Activated CD8-positive, alpha-beta memory T cell treated with anti-CD3 and anti-CD28 coated beads for 48 hours (primary cell): Measurements from ENCODE around the gene ENGASE.
"Not testable (repeated sequence)": the region's sequence is repeated elsewhere in the genome, so short reads cannot be mapped to it uniquely, and the experiment has no call there.

ENCODE experiments used
- DNase-seq, 3 experiments: peaks; one replicate each; pipeline ENCODE4 v3.0.0-alpha.2; 2020; ENCODE audit warnings: low read depth in 2 of 3, low spot score in 2 of 3

Gene ENGASE

DNA sequence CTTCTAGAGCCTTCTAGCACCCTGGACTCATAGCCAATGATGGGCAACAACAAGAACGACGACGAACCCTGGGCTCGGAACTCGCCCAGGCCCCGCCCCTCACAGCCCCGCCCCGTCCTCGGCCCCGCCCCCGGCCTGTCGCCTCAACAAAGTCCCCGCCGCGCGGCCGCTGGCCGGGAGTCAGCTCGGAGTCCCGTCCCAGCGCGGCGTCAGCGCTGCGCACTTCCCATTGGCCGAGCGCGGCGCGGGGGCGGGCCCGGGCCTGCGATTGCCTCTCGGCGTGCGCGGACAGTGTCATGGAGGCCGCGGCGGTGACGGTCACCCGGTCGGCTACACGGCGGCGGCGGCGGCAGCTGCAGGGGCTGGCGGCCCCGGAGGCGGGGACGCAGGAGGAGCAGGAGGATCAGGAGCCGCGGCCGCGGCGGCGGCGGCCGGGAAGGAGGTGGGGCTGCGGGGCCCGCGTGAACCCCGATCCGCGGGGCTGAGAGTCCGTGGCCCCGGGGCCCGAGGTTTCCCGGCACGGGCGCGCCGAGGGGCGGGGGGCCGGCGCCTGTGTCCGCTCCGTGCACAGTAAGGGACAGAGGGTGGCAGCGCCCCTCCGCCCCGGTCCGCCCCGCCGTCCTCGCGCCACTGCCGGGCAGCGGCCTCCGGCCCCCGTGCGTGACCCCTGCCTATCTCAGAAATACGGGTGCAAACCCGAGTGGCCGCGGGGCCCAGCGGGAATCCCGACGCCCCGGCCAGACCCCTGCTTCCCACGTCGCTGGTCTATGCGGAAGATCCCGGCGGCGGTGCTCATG, at the start of gene ENGASE:
Gene ENGASE (plus strand): TSS at position 176 of the 797 bp plus-strand sequence. CDS start 121 bp downstream, at position 297.
- DNase-seq: peak; percentile 77 to 94 (median 83)

- no peak for DNase-seq
Observed at GRCh38 chr17:79024901-79025737, 49.5 kb upstream of the ENGASE start.

DNA sequence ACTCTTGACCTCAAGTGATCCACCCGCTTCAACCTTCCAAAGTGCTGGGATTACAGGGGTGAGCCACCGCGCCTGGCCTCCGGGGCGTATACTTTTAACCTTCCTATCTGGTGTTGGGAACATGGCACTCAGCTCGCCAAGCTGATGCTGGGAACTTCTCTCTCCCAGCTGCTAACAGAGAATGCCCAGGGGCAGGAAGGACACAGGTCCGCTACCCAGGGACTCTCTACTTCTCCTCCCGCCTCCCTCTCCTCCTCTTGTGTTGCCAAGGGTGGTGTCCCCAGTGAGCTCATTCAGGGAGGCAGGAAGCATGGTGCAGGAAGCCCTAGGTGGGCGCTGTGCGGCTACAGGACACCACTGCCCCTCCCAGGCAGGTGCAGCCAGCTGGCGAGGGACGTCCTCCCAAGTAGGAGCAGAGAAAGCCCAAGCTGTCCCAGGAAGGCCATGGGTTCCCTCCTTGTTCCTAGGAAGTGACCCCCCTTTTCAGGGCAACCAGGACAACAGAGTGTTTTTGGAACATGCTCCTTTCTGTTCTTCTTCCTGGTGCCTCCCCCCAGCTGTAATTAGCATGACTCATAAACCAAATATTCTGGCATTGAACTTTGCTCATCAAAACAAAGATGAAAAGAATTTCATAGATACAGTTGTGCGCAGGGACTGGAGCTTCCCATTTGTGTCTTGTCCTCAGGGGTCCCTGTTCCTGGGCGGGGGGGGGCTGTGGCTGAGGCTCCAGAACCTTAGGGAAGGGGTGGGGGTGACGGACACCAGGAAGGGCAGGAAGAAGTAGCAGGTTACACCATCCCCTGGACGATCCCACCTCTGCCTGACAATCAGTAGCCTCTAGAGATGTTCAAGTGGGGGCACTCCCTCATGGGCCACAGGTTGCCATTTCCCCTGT, 48.0 kb upstream of the ENGASE start:
- DNase-seq: no peak

DNA sequence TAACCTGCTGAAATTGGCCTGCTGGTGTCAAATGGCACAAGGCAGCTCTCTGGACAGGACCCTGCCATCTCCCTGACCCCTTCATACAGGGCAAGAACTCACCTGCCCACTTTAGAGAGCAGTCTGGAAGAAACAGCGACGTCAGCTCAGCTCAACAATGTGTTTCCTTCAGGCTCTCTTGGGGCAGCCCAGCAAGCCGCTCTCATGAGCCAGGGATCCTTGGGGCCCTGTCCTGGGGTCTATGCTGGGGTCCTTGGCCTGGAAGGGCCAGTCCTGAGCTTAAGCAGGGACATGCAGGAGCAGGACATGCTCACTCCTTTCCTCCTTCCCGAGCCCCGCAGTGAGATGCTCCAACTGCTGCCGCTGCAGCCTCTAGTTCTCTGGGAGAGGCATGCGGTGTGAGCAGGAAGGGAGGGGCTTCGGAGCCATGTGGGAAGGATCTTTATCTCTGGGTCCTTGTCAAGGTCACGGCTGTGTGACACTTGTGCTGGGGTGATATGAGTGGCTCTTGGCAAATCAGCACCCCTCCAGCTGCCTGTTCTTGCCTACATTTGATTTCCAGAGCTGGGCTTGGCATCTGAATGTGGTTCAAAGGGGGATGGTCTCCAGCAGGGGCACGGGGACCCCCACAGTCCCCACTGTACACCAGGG, 47.2 kb upstream of the ENGASE start:
- DNase-seq: no peak

DNA sequence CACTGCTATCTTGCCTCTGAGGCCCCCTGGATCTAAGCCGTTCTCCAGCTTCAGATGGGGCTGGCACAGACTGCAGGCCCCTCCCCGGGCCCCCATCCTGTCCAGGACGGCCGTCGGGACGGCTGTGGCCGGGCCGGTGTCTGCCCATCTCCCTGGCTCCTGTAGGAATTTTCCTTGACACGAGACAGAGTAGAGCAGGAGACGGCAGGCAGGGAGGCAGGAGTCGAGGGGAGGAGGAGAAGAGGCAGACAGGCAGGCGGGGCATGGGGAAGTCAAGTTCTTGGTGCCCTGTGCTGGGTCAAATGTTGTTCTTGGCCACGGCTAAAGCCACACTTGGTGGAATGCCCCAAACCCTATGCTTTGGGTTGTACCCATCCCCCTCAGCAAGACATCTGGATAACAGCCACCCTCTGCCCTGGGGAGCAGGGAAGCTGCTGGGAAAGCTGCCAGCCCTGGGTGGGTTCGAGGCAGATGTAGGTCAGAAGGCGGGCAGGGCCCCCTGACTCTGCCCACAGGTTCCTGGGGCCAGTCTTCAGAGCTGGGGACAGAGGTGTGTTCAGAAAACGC, 46.6 kb upstream of the ENGASE start:
- no peak for DNase-seq

DNA sequence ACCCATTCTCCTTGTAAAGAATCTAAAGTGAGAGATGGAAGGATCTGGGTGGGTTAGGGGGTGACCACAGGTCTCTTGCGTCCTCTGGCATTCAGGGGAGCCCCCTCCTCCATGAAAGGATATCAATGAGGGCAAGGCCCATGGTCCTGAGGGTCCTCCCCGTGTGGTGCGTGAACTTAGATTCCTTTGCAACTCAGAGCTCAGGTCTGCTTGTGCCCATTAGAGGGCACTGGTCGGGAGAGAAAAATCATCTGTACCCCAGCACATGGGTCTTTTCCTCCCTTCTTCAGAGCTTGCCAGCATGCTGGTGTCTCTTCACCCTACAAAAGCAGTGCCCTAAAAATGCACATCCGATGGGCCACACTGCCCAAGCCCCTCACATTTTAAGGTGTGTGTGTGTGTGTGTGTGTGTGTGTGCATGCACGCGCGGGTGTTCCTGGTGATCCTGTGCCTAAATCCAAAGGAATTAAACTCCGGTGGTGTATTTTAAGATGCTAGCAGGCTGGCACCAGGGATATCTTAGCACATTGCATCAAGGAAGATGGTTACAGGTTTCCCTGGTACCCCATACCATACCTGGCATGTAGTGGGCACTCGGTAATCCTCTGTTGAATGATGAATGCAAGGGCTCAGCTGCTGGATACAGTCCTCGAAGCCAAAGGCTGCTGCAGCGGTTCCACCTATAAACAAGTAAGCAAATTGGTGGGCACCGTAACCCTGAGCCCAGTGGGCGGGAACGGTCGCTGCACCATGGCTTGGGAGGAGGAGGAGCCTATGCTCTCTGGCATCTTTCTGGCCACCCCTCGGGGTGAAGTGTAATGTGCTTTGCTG, 45.9 kb upstream of the ENGASE start:
- no peak for DNase-seq

DNA sequence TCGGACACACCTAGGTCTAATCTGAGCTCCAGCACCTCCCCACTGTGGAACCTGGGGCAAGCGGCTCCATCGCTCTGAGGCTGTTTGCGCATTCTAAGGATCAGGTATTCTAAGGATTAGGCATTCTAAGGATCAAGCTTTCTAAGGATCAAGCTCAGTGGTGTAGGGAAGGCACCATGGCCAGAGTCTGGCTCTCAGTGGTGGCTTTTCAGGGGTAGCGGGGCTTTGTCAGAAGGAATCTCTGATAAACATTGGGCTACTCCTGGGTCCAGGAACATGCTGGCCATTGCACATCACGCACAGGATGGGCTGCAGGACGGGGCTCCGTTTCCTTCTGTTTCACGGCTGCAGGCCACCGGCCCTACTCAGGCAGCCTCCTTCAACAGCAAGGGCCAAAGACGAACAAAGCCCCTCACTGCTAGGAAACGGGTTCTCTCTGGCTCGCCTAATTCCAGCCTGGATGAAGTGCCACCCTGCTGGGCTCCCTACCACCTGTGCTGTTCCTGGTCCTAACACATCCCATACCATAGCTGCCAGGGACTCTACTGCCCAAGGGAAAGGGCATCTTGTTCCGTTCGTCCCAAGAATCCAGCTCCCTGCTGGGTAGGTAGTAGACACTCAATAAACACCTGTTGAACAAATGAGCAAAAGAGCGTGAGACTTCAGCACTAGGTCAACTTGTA, 45.2 kb upstream of the ENGASE start:
- no peak for DNase-seq

GRCh38 chr17:79030636-79031035, 44.0 kb upstream of the ENGASE start:
- not testable (repeated sequence) for DNase-seq

GRCh38 chr17:79031996-79032875, 42.4 kb upstream of the ENGASE start:
- no peak for DNase-seq

GRCh38 chr17:79033046-79033616, 41.5 kb upstream of the ENGASE start:
- no peak for DNase-seq

GRCh38 chr17:79033741-79034501, 40.7 kb upstream of the ENGASE start:
- no peak for DNase-seq

GRCh38 chr17:79034931-79035485, 39.6 kb upstream of the ENGASE start:
- no peak for DNase-seq

- DNase-seq: no peak
Observed at GRCh38 chr17:79035686-79036085, 38.9 kb upstream of the ENGASE start.

- DNase-seq: no peak
Observed at GRCh38 chr17:79036181-79036580, 38.4 kb upstream of the ENGASE start.

- no peak for DNase-seq
Observed at GRCh38 chr17:79036596-79036995, 38.0 kb upstream of the ENGASE start.

GRCh38 chr17:79038545-79039135, 36.0 kb upstream of the ENGASE start:
- no peak for DNase-seq
